Type B pancreatic cell (in vitro differentiated cells): ENCODE data around the gene TBC1D21. TPM values are rescaled to one million over a fixed set of nuclear protein-coding genes. Genes with fewer than 3 reads are reported as not detected.

Experiments used
- DNase-seq: peaks from one replicate; pipeline ENCODE4 v3.0.0; 2021; ENCODE audit warnings: mixed read lengths; ENCODE audit not compliant: unreplicated experiment; ENCODE audit errors: extremely low spot score
- H3K27ac Mint-ChIP-seq: 2 replicates; pipeline ENCODE4 v1.8.0; 2021; ENCODE audit warnings: mild to moderate bottlenecking, mixed read lengths
- H3K27me3 Mint-ChIP-seq: 2 replicates; pipeline ENCODE4 v1.8.0; 2021; ENCODE audit warnings: mixed read lengths
- H3K36me3 Mint-ChIP-seq: 2 replicates; pipeline ENCODE4 v1.8.0; 2021; ENCODE audit warnings: mixed read lengths
- H3K4me1 Mint-ChIP-seq: one replicate; pipeline ENCODE4 v1.8.0; 2021; ENCODE audit warnings: mixed read lengths; ENCODE audit not compliant: unreplicated experiment
- H3K4me3 Mint-ChIP-seq: 2 replicates; pipeline ENCODE4 v1.8.0; 2021; ENCODE audit warnings: mild to moderate bottlenecking, mixed read lengths
- H3K9me3 Mint-ChIP-seq: 2 replicates; pipeline ENCODE4 v1.8.0; 2021; ENCODE audit warnings: mixed read lengths
- total RNA-seq: library from RNA; stranded (reverse); gene quantifications from 2 replicates; pipeline ENCODE4 v1.2.1, GENCODE V29; 2021; ENCODE audit warnings: low replicate concordance
- TF ChIP-seq, protein P1 (sequence below): fragments of 200-600 bp; sonication (generic); conservative IDR thresholded peaks from 2 replicates; pipeline ENCODE4 v1.5.0; 2021; ENCODE audit warnings: antibody characterized with exemption, mild to moderate bottlenecking

The TBC1D21 gene
- total RNA-seq, 1 donor from 2014 or later = not detected

DNA sequence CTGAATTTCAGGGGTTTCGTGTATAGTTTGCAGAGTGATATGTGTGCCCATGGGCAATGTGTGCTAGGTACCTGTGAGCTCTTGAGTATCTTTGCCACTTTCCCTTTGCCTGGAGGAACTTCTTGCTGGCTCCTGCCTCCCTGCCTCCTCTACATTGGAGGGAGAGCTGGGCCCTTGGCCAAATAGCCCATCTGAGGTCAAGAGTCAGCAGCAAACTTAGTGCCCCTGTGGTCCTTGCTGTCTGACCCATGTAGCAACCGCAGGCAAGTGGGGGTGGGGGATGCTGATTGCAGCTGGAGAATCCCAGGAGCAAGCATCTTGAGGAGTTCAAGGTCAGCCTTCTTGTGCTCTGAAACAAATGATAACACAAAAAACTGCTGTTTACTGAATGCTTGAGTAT lies 5.4 kb upstream of the TBC1D21 start:
- Mint-ChIP-seq H3K4me3 (no peak overlapping the region), H3K9me3 (no peaks in the 10 kb centered on the region), H3K36me3 (no peaks in the 10 kb centered on the region), H3K27ac (no peak overlapping the region), H3K27me3 (peaks cover 73% of the 10 kb centered on the region), H3K4me1 (no peaks in the 10 kb centered on the region)
- peak; percentile 43 for DNase-seq
- TF ChIP-seq, protein P1, sequence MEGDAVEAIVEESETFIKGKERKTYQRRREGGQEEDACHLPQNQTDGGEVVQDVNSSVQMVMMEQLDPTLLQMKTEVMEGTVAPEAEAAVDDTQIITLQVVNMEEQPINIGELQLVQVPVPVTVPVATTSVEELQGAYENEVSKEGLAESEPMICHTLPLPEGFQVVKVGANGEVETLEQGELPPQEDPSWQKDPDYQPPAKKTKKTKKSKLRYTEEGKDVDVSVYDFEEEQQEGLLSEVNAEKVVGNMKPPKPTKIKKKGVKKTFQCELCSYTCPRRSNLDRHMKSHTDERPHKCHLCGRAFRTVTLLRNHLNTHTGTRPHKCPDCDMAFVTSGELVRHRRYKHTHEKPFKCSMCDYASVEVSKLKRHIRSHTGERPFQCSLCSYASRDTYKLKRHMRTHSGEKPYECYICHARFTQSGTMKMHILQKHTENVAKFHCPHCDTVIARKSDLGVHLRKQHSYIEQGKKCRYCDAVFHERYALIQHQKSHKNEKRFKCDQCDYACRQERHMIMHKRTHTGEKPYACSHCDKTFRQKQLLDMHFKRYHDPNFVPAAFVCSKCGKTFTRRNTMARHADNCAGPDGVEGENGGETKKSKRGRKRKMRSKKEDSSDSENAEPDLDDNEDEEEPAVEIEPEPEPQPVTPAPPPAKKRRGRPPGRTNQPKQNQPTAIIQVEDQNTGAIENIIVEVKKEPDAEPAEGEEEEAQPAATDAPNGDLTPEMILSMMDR = no peak

DNA sequence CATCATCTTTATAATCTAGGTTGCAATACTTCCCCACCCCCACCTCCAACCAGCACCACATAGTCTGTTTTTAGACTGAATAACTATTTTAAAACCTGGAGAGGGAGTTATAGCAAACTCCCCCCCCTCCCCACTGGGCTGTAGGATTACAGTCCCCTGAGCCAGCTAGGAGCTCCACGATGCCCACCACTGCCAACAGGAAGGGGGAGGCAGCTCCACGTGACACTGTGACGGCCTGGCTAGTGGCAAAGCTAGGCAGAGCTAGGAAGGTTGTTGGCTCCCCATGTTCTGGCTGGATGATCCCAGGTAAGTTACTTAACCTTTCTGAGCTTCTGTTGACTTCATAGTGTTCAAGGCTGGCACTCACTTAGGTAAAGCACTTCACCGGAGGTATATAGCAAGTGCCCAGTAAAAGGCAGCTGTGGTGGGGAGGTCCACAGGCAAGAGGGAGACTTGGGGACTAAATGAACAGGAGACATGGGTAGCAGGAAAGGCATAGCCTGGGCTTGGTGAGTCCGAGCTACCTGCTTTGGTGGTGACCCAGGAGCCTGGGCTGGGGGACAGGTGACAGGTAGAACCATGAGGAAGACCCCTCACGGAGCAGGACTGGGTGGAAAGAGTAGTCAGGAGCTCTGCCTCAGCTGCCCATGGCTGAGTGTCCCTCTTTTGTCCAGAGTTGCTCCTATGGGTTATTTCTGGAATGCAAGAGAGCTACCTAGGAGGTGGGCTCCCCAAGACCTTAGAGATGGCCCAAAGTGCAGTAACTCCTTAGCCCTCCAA lies 4.0 kb upstream of the TBC1D21 start:
- H3K27ac Mint-ChIP-seq = no peak overlapping the region

DNA sequence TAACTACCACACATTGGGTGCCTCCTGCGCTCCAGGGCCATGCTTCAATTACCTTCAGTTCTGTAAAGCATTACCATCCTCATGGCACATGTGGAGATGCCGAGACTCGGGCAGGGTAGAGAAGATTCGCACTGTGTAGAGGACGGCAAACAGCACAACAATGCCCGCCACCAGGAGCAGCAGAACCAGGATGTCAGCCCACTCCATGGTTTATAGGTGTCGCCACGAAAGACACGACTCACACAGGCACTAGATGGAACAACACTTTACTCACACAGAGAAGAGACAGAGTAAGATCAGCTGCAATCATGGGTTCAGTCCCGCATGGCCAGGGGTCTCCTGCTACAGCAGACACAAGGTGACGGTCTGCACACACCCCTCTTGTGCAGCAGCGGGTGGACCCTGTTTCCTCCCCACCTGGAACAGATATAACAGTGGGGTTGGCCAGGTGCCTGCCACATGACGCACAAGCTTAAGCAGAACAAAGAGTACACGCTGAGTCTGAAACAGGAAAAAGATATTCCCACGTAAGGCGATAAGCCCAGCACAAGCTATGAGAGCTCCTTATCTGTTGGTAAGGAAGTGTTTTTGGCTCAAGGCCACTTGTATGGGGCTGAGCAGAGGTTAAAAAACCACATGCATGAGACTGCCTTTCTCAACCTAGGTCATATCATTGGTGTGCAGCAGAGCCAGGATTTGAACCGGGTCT lies 2.5 kb upstream of the TBC1D21 start:
- Mint-ChIP-seq H3K36me3 (no peaks in the 10 kb centered on the region), H3K4me3 (no peak overlapping the region), H3K9me3 (no peaks in the 10 kb centered on the region), H3K4me1 (no peaks in the 10 kb centered on the region), H3K27me3 (peaks cover 66% of the 10 kb centered on the region), H3K27ac (no peak overlapping the region)
- DNase-seq = peak; percentile 42
- TF ChIP-seq, protein P1 = no peak

More for the DNA sequence above, 4.0 kb upstream of the TBC1D21 start:
- no peaks in the 10 kb centered on the region for H3K9me3 Mint-ChIP-seq
- peaks cover 73% of the 10 kb centered on the region for H3K27me3 Mint-ChIP-seq
- no peaks in the 10 kb centered on the region for H3K4me1 Mint-ChIP-seq
- TF ChIP-seq, protein P1 = no peak
- peak; percentile 44 for DNase-seq
- H3K36me3 Mint-ChIP-seq = no peaks in the 10 kb centered on the region
- no peak overlapping the region for H3K4me3 Mint-ChIP-seq

DNA sequence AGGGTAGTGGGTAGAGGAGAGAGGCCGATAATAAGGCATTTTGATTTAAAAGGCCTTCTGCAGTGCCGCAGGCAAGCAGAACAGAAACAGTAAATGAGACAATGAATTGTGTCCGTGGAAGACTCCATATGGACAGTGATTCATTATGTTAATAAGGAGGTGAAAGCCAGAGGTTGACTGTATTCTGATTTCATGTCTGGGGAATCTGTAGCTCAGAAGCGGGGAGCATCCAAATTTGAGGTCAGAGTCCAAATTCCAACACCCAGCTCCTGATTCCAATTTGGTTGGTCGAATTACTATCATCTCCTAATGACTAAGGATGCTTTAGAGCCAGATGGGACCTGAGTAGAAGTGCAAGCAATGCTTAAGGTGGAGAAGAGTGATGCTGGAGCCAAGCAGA lies 1.0 kb upstream of the TBC1D21 start:
- no peaks in the 10 kb centered on the region for H3K4me1 Mint-ChIP-seq
- TF ChIP-seq, protein P1 = no peak
- no peaks in the 10 kb centered on the region for H3K9me3 Mint-ChIP-seq
- H3K4me3 Mint-ChIP-seq = no peak overlapping the region
- peaks cover 59% of the 10 kb centered on the region for H3K27me3 Mint-ChIP-seq
- no peak overlapping the region for H3K27ac Mint-ChIP-seq
- H3K36me3 Mint-ChIP-seq = no peaks in the 10 kb centered on the region
- no peak for DNase-seq

DNA sequence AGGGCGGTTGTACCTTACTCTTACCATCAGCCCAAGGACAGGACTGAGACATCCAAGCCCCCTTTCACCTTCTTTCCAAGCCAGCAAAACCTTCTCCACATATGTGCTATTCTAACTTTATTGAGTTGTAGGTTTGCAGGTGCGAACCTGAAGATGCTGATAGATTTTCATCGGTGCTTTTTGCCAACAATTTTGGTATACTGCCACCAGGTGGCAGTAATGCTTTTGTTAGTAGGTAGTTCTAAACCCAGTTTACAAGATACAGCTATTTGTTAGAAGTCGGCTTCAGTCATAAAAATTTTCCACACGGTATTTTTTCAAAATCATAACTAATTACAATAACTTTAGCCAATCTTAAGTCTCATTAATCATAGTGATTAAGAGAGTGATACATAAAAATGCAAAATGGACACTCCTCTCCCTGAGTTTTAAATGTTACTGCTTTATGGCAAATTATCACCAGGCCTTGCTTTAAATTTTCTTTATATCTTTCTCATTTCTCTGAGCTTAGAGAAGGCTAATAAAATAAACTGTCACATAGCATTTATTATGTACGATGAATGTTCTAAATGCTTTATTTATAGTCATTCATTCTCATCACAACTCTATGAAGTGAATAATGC lies 636 bp downstream of the TBC1D21 start:
- no peaks in the 10 kb centered on the region for H3K4me1 Mint-ChIP-seq
- H3K4me3 Mint-ChIP-seq = no peak overlapping the region
- H3K27ac Mint-ChIP-seq = no peak overlapping the region
- TF ChIP-seq, protein P1 = peak; percentile 85
- DNase-seq = no peak
- H3K9me3 Mint-ChIP-seq = no peaks in the 10 kb centered on the region
- no peaks in the 10 kb centered on the region for H3K36me3 Mint-ChIP-seq
- peaks cover 50% of the 10 kb centered on the region for H3K27me3 Mint-ChIP-seq
